ENCODE data around the gene DACT2.
"Not testable (repeated sequence)": the region's sequence is repeated elsewhere in the genome, so short reads cannot be mapped to it uniquely, and the experiment has no call there.

DACT2 gene, protein sequence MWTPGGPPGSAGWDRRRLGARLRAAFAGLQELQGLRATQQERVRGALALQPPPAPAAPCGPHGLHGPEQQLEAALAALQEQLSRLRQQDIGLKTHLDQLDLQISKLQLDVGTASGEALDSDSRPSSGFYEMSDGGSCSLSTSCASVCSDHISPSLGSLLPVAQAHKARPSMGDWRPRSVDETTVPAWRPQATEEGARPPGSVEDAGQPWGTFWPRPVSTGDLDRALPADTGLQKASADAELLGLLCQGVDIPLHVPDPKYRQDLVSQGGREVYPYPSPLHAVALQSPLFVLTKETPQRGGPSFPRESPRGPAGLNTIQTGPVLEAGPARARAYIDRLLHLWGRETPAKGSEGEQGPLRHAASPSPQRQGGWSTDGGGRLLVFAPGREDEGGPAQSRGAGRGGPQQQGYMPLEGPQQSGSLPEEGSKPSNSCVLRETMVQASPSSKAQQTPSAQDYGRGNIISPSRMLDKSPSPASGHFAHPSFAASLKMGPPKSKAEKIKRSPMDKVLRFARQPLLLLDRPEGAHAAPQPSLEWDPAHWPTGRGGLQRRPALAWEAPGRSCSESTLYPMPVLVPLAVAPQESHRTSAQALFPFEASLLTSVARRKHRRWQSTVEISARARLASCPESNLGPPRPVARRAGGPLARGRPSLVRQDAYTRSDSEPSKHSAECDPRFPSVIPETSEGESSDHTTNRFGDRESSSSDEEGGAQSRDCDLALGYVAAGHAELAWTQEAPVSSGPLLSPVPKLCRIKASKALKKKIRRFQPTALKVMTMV

DNA sequence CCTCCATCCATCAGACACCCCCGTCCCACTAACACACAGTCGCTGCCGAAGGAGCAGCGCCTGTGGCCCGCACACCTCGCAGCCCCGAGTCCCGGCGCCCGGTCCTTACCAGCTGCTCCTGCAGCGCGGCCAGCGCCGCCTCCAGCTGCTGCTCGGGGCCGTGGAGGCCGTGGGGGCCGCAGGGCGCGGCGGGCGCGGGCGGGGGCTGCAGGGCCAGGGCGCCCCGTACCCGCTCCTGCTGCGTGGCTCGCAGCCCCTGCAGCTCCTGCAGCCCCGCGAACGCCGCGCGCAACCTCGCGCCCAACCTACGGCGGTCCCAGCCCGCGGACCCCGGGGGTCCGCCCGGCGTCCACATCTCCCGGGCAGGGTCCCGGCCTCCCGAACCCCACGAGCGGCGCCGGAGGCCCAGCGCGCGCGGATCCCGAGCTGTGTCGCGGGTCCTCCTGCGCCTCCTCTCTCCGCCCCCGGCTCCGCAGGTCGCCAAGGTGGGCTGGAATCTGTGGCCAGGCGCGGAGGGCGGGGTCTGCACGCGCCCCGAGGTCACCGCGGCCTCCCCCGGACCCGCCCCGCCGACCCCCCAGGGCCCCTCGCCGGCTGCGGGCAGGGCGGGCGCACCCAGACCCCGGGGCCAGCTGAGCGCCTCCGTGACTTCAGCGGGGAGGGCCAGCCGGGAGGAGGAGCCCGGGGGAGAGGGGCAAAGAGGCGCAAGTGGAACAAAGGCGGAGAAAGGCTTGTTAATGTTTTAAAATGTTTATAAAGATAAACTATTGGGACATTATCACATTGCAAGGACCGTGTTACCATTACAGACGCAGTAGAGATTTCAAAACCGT lies at the start of gene DACT2:
Gene DACT2 (minus strand): TSS at position 499 of the 833 bp plus-strand sequence. CDS start 144 bp downstream, at position 355.
- Histone ChIP-seq H3K27ac (peak within 1 kb of the TSS in 8 of 21 experiments; percentile 22 to 74 (median 59)), H3K4me3 (peak within 1 kb of the TSS in 6 of 7 experiments; percentile 12 to 46 (median 26))

DNA sequence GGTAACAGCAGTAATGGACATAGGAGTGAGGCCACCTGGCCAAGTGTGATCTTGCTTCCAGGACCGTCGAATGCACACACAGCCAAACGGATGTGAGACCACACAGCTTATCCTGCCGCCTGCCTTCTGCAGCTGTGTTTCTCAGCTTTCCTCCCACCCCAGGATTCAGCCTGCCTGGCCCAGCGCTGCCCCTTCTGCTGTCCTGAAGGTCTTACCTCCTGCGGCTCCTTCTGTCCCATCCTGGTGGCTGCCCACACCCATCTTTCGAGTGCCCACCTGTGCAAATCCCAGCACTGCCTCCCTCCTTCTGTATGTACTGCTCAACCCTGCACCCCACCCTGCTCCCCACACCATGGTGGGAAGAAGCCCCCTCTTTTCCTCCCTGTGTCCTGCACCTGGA lies 49.4 kb upstream of the DACT2 start:
- H3K27ac ChIP-seq, result no peak overlapping the region

DNA sequence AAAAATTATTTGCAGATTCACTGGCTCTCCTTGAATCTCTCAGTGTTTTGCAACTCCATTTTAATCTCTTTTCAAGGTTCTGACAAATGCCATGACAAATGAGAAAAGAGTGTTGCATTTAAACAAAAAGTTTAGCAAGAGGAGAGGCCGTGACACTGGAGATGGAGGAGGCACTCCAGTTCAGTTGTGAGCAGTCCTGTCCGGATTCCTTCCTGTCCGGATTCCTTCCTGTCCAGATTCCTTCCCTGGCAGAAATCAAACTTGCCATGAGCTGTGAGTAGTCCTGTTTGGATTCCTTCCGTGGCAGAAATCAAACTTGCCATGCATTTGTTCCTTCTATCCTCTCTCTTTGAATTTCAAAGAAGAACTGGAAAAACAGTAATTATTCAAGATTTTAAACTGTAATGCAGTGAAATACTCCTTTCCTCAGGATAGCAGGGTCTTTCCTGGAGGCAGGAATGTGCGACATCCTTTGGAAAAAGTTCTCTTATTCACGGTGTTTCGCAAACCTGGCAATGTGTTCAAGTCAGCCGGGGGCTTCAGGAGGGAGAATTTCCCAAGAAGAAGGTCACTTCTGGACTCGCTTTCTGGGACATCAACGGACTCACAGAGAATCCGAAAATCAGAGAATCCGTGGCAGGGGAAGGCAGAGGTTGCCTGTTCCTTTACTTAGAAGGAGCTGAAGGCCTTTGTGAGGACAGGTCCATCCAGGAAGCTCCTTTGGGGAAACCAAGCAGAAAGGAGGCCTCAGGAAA lies 48.7 kb upstream of the DACT2 start:
- no peak overlapping the region for H3K4me3 ChIP-seq
- H3K27ac ChIP-seq, result no peak overlapping the region

More for the DNA sequence above, 49.4 kb upstream of the DACT2 start:
- no peak overlapping the region for H3K4me3 ChIP-seq

DNA sequence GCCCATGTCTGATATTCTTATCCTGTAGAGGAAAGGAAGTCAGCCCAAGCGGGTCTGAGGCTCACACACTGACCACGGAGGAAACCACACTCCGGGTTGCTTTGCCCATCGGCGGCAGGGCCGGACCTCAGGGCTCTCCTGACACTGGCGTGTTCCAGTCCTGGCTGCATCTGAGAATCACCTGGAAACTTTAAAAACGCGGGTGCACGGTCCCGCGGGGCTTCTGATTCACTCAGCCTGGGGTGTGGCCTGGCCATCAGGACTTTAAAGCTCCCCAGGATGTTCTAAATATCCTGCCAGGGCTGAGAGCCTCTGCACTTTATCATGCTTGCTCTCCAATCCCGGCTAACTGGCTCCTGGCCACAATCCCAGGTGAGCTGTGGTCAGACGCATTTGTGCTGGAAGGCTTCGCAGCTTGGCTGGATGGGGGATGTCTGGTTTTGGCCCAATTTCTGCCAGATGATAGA lies 47.7 kb upstream of the DACT2 start:
- H3K4me3 ChIP-seq, result no peak overlapping the region
- H3K27ac ChIP-seq, result no peak overlapping the region

DNA sequence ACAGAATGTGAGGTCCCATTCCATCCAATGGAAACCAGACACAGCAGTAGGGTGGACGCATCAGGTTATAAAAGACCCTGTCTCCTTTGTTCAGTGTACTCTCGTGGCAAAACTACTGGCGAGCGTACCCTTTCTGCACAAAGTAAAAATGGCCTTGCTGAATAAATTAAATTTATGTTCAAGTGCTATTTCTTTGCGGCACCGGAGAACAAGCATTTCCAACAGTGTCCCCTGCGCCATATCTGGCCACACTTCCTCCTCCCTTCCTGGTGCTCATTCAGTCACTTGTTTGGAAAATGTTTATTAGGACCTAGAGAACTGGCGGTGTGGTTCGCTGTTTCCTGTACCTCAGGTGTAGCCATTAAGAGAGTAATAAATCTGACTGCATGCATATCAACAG lies 46.9 kb upstream of the DACT2 start:
- Histone ChIP-seq H3K4me3 (no peak overlapping the region), H3K27ac (no peak overlapping the region)

DNA sequence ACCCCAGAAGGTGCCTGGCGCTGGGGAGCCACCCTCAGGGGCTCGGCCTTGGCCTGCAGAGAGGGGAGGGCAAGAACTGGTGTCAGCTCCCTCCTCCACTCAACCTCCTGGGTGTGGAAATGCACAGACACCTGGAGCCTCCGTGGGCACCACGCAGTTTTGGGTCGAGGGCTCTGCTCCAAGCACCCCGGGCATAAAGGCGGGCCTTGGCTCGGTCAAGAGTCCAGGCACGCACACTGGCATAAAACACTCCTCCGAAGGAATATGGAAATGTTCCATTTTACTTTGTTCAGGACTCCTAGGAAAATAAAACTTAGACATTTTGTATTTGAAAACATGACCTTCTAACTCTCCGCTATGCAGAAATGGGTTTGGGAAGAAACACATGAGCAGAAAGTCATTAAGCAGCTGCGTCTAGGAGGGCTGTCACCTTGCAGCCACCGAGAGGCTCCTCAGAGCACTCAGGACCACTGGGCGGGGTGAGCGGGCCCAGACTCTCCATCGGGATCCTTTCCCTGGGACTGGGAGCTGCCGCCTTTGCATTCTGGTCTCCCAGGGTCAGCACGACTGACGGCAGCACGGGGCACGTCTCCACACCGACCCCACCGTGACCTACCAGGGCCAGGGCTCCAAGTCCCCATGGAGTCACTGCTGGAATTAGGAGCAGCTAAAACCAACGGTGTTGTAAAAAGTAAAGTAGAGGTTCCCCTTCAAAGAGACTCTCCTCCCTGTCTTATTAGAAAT lies 46.0 kb upstream of the DACT2 start:
- H3K27ac ChIP-seq, result no peak overlapping the region
- no peak overlapping the region for H3K4me3 ChIP-seq

DNA sequence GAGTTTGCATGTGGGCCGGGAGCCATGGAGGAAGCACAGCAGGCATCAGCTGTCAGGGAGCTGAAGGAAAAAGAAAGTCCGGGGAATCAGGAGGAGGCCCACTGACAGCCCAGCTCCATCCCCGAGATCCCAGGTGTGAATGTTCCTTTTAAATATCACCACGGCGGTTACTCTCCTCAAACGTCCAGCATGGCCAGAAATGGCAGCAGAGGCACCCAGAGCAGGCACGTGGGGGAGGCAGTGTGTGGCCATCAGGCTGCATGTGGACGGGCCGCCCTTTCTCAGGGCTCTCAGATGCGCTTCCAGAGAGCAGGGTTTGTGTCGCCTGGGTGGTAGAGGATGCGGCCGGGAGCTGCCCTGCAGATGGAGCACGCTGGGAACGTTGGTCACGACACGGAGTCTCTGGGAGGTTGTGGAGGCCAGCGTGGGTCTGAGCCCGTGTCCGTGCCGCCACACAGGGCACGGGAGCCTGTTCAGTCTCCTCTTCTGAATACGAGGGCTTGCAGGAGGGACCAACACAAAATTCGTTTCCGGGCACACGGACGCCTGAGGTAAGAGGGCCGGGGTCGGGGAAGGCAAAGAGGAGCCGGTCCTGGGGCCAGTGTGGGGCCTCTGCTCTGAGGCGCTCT lies 45.3 kb upstream of the DACT2 start:
- Histone ChIP-seq H3K27ac (no peak overlapping the region), H3K4me3 (no peak overlapping the region)

DNA sequence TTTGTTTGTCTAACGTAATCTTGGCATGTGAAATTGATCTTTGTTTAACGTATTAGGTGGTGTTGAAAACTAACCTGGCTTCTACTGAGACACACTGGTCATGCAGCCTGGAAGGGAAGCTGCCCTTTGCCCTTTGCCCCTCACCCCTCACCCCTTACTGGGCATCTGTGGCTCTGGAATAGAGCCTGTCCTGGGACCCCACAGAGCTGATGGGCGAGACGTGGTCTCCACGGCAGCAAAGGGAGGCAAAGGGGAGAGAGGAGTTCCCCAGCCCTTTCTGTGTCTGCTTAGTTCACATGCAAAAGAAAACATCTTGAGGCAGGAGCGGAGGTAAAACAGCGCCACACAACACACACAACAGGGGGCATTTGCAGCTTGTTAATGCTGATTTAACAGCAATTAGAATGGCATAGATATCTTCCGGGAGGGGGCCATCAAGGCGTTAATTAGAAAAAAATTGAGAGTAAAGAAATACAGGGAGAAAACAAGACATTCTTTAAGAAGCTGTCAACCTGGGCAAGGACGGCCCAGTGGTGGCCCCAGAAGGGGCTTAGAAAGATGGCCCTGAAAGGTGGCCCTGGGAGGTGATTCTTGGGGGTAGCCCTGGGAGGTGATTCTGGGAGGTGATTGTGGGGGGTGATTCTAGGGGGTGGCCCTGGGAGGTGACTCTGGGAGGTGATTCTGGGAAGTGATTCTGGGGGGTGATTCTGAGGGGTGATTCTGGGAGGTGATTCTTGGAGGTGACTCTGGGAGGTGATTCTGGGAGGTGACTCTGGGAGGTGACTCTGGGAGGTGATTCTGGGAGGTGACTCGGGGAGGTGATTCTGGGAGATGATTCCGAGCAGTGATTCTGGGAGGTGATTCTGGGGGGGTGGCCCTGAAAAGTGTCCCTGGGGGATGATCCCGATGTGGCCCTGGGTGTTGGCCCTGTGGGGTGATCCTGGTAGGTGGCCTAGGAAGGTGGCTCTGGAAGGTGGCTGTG lies 44.5 kb upstream of the DACT2 start:
- Histone ChIP-seq H3K27ac (no peak overlapping the region), H3K4me3 (no peak overlapping the region)

DNA sequence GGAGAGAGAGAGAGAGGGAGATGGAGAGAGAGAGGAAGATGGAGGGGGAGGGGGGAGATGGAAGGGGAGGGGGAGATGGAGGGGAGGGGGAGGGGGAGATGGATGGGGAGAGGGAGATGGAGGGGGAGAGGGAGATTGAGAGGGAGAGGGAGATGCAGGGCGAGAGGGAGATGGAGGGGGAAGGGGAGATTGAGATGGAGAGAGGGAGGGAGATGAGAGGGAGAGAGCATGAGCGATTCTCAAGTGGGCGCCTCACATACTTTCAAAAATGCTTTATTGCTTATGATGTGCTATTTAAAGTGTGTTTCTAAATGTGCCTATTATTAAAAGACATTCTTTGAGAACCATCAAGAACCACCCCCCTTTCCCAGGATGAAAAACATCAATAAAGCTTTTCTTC lies 43.7 kb upstream of the DACT2 start:
- H3K4me3 ChIP-seq, result no peak overlapping the region

DNA sequence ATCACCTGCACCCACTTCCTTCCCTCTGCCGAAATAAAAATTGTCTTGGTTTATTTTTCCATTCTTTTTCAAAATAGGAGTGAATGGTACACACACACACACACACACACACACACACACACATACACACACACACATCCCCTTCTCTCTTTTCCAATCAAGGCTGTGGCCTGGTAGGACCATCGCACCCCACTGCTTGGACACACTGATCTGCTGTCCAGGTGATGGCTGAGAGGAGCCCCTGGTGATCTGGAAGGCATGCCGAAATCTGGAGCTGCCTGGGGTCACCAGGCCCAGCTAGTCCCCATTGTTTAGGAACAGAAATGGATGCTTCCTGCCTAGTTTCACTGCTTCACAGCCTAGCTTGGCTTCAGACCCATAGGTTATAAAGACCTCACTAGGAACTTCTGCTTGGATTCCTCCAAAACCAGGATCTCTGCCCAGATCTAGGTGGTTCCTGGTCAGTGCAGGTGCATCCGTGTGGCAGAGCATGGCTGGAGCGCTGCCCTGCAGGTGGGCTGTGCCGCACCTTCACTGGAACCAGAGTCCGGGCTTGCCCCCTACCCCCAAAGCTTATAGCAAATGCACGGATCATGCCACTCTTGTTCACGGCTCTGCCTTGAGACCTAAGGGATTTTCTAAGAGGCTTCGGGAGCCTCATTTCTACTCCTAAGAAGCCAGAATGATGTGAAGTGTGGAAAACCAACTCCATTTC lies 42.9 kb upstream of the DACT2 start:
- Histone ChIP-seq H3K4me3 (no peak overlapping the region), H3K27ac (no peak overlapping the region)

More for the DNA sequence above, 43.7 kb upstream of the DACT2 start:
- H3K27ac ChIP-seq, result no peak overlapping the region

DNA sequence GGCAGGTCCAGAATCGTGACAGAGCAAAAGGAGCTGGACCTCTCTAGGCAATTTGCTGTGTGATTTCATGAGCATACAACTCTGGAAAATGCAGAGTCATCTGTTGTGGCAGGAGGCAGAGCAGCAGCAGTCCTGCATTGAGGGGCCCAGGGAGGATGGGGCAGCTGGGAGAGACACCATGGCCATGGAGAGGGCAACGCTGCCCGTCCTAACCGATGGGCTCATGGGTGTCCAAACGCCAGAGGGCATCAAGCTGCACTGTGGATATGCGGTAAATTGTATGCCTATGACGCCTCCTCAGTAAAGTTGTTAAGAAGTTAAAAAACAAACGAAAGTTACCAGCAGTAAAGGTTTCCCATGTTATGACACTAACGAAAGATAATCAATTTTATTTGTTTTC lies 42.2 kb upstream of the DACT2 start:
- no peak overlapping the region for H3K4me3 ChIP-seq
- no peak overlapping the region for H3K27ac ChIP-seq

DNA sequence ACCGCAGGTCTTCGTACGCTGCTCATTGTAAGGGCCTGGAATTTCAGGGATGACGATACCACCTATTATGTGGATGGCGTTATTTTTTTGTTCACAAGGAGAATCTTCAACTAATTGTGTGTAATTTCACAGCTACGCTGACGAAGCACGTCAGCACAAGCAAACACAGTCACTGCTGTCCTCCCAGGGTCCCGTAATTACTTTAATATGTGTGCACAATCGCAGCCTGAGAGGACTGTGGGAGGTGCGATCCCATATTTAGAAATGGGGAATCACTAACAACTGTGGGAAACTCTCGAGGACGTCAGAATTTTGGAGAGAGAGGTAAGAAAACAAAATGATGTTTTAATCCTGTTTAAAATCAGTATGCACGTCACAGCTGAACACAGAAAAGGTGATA lies 40.2 kb upstream of the DACT2 start:
- Histone ChIP-seq H3K4me3 (no peak overlapping the region), H3K27ac (no peak overlapping the region)

DNA sequence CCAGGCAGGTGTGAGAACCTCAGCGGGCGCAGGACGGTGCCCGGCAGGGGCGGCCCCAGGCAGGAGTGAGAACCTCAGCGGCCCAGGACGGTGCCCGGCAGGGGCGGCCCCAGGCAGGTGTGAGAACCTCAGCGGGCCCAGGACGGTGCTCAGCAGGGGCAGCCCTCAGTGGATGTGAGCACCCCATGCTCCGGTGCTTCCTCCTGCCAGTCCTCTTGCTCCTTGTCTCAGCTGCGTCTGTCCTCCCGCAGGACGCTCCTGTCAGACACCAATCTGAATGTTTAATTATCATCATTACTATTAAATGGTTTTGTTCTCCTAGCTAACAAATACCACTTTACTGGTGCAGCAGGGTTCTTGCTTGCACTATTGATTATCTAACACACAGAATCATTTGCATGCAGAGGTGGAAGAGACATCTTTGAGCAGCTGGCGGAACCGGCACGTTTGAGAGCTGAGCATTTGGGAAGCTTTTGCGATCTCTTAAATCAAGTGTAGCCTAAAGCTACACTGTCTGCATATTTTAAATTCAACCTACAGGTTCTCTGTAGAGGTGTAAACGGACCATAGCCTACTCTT lies 39.4 kb upstream of the DACT2 start:
- H3K4me3 ChIP-seq, result no peak overlapping the region
- no peak overlapping the region for H3K27ac ChIP-seq

DNA sequence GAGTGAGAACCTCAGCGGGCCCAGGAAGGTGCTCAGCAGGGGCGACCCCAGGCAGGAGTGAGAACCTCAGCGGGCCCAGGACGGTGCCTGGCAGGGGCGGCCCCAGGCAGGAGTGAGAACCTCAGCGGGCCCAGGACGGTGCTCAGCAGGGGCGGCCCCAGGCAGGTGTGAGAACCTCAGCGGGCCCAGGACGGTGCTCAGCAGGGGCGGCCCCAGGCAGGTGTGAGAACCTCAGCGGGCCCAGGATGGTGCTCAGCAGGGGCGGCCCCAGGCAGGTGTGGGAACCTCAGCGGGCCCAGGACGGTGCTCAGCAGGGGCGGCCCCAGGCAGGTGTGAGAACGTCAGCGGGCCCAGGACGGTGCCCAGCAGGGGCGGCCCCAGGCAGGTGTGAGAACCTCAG lies 37.3 kb upstream of the DACT2 start:
- not testable (repeated sequence) for H3K27ac ChIP-seq, H3K4me3 ChIP-seq

DNA sequence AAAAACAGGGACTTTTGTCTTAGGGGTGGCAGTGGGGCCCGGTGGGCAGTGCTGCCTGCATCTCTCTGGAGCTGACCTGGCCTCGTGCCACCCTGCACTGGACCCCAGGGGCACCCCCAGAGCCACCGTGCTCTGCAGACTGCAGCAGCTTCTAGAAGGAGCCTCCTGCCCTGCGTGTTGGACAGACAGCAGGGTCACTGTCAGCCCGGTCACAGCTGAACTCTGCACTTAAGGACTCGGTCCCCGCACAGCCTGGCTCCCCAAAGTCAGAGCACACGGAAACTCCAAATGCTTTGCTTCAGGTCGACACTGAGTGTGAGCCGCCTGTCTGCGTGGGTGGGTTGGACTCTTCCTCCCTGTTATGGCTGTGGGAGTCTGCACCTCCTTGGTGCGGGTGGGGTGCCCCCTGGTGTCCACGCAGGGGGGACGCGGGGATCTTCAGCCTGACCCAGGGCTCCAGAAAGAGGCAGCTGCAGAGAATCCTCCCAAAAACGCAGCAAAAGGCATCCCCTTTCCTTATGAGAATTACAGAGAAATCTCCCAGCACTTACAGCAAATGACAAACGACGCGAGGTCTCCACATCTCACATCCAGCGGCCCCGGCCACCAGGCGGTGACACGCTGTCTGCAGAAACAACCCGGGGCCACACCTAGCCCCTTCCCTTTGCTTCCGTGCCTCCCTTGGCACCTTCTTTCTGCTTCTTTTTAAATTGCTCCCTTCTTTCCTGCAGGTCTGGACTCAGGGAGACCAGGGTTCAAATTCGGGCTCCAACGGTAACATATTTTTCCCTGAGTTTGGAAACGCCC lies 36.3 kb upstream of the DACT2 start:
- Histone ChIP-seq H3K27ac (no peak overlapping the region), H3K4me3 (no peak overlapping the region)
